CD4-positive, CD25-positive, alpha-beta regulatory T cell (primary cell): Measurements from ENCODE around the gene TTLL8. TPM values are rescaled to one million over a fixed set of nuclear protein-coding genes. Genes with fewer than 3 reads are reported as not detected.

Source experiments
- ATAC-seq, 2 donors: fragments of 150-1000 bp; cut with Tn5 transposase; one replicate each; pipeline ENCODE4 v1.10.0; 2021; ENCODE audit warnings: low read depth in 2 of 2, moderate number of reproducible peaks in 2 of 2, moderate library complexity in 1 of 2
- DNase-seq, 3 donors: peaks; one replicate each; pipeline versions ENCODE4 v3.0.0 to v3.0.0-alpha.2; 2012 to 2022; ENCODE audit warnings: mixed read lengths in 1 of 3
- H3K27ac ChIP-seq: one replicate; pipeline ENCODE4 v1.7.0; 2013; ENCODE audit warnings: mild to moderate bottlenecking, low read length; ENCODE audit not compliant: insufficient read depth, poor library complexity, severe bottlenecking
- H3K27me3 ChIP-seq: one replicate; pipeline ENCODE4 v1.7.0; 2013; ENCODE audit warnings: low read length; ENCODE audit not compliant: control insufficient read depth, insufficient read depth
- H3K36me3 ChIP-seq: one replicate; pipeline ENCODE4 v1.7.0; 2013; ENCODE audit warnings: mild to moderate bottlenecking, low read length, moderate library complexity; ENCODE audit not compliant: control insufficient read depth, insufficient read depth
- H3K4me1 ChIP-seq: 2 replicates; pipeline ENCODE4 v1.7.0; 2013; ENCODE audit warnings: mild to moderate bottlenecking, low read length; ENCODE audit not compliant: insufficient read depth, control insufficient read depth, poor library complexity, severe bottlenecking
- H3K4me3 ChIP-seq: one replicate; pipeline ENCODE4 v1.7.0; 2013; ENCODE audit warnings: low read depth, mild to moderate bottlenecking, low read length, moderate library complexity
- H3K9me3 ChIP-seq, 2 experiments: 1 replicate in 1 of 2; 2 replicates in 1 of 2; pipeline ENCODE4 v1.7.0; 2013; ENCODE audit warnings: low read length in 2 of 2, mild to moderate bottlenecking in 1 of 2, moderate library complexity in 1 of 2; ENCODE audit not compliant: control insufficient read depth in 2 of 2
- H3K27ac Mint-ChIP-seq, 3 donors: one replicate each; pipeline ENCODE4 v1.8.0; 2020 to 2022; ENCODE audit warnings: mild to moderate bottlenecking in 3 of 3, mixed read lengths in 3 of 3, moderate library complexity in 2 of 3
- H3K27me3 Mint-ChIP-seq: one replicate; pipeline ENCODE4 v1.8.0; 2022; ENCODE audit warnings: mild to moderate bottlenecking, mixed read lengths
- H3K36me3 Mint-ChIP-seq: one replicate; pipeline ENCODE4 v1.8.0; 2020; ENCODE audit warnings: mixed read lengths
- H3K4me1 Mint-ChIP-seq, 4 donors: one replicate each; pipeline ENCODE4 v1.8.0; 2020 to 2022; ENCODE audit warnings: mixed read lengths in 4 of 4, mild to moderate bottlenecking in 1 of 4
- H3K4me3 Mint-ChIP-seq, 4 donors: one replicate each; pipeline ENCODE4 v1.8.0; 2020 to 2022; ENCODE audit warnings: mild to moderate bottlenecking in 4 of 4, mixed read lengths in 4 of 4, moderate library complexity in 3 of 4
- H3K9me3 Mint-ChIP-seq, 7 donors: one replicate each; pipeline ENCODE4 v1.8.0; 2020 to 2022; ENCODE audit warnings: mixed read lengths in 7 of 7, mild to moderate bottlenecking in 3 of 7, moderate library complexity in 2 of 7
- polyA plus RNA-seq, 4 donors: library from polyadenylated mRNA; unstranded; fragments of 300-500 nt; fragmentation: Illumina TruSeq; gene quantifications; one replicate each; pipeline ENCODE4 v1.2.3, GENCODE V29; 2021
- total RNA-seq: library from RNA; stranded (reverse); gene quantifications from one replicate; pipeline ENCODE4 v1.2.3, GENCODE V29; 2022

The TTLL8 gene
- total and polyA plus RNA-seq, 5 donors from 2014 or later: not detected

- Histone ChIP-seq H3K4me3 (no peak overlapping the region), H3K9me3 (peaks cover 4 to 12% of the 10 kb centered on the region in 2 experiments), H3K27me3 (no peaks in the 10 kb centered on the region), H3K36me3 (no peaks in the 10 kb centered on the region), H3K4me1 (peaks cover 8% of the 10 kb centered on the region), H3K27ac (no peak overlapping the region)
- Mint-ChIP-seq H3K36me3 (no peaks in the 10 kb centered on the region), H3K27me3 (peaks cover 11% of the 10 kb centered on the region), H3K9me3 (peaks cover 0 to 9% (median 2%) of the 10 kb centered on the region in 7 donors), H3K4me3 (no peak overlapping the region), H3K4me1 (peaks cover 0 to 4% (median under 1%) of the 10 kb centered on the region in 4 donors), H3K27ac (no peak overlapping the region)
- DNase-seq: no peak
- ATAC-seq: no peak
These were observed 16.6 kb downstream of the TTLL8 start for GRCh38 chr22:50041361-50042065.

GRCh38 chr22:50040717-50041116 lies 17.4 kb downstream of the TTLL8 start:
- Histone ChIP-seq H3K9me3 (peaks cover 4 to 12% of the 10 kb centered on the region in 2 experiments), H3K36me3 (no peaks in the 10 kb centered on the region), H3K4me1 (peaks cover 8% of the 10 kb centered on the region), H3K27me3 (no peaks in the 10 kb centered on the region), H3K4me3 (no peak overlapping the region), H3K27ac (no peak overlapping the region)
- Mint-ChIP-seq H3K27me3 (peaks cover 13% of the 10 kb centered on the region), H3K4me3 (no peak overlapping the region), H3K27ac (no peak overlapping the region), H3K36me3 (no peaks in the 10 kb centered on the region), H3K9me3 (peaks cover 0 to 9% (median 2%) of the 10 kb centered on the region in 7 donors), H3K4me1 (peaks cover 0 to 4% (median under 1%) of the 10 kb centered on the region in 4 donors)
- ATAC-seq (no peak), DNase-seq (no peak)

DNA sequence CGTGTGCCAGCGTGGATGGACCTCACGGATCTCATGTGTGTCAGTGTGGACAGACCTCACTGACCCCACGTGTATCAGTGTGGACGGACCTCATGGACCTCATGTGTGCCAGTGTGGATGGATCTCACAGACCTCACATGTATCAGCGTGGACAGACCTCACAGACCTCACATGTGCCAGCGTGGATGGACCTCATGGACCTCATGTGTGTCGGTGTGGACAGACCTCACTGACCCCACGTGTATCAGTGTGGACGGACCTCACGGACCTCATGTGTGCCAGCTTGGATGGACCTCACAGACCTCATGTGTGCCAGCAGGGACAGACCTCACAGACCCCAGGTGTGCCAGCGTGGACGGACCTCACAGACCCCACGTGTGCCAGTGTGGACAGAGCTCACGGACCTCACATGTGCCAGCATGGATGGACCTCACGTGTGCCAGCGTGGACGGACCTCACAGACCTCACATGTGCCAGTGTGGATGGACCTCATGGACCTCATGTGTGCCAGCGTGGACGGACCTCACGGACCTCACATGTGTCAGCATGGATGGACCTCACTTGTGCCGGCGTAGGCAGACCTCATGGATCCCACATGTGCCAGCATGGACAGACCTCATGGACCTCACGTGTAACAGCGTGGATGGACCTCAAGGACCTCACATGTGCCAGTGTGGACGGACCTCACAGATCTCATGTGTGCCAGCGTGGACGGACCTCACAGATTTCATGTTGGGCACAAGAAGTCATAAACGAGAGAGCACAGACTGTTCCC lies 18.2 kb downstream of the TTLL8 start:
- Mint-ChIP-seq H3K36me3 (no peaks in the 10 kb centered on the region), H3K27me3 (peaks cover 14% of the 10 kb centered on the region), H3K4me1 (peaks cover 0 to 4% (median under 1%) of the 10 kb centered on the region in 4 donors), H3K9me3 (peaks cover 0 to 9% (median 2%) of the 10 kb centered on the region in 7 donors), H3K27ac (no peak overlapping the region), H3K4me3 (no peak overlapping the region)
- no peak overlapping the region for H3K27ac ChIP-seq
- no peaks in the 10 kb centered on the region for H3K36me3 ChIP-seq
- DNase-seq (no peak), ATAC-seq (no peak)
- peaks cover 4 to 12% of the 10 kb centered on the region in 2 experiments for H3K9me3 ChIP-seq
- H3K4me1 ChIP-seq: peaks cover 7% of the 10 kb centered on the region
- no peaks in the 10 kb centered on the region for H3K27me3 ChIP-seq
- H3K4me3 ChIP-seq: no peak overlapping the region

- no peak overlapping the region for H3K27ac Mint-ChIP-seq
- H3K36me3 ChIP-seq: no peaks in the 10 kb centered on the region
- H3K4me3 Mint-ChIP-seq: no peak overlapping the region
- H3K9me3 ChIP-seq: peaks cover 4 to 12% of the 10 kb centered on the region in 2 experiments
- DNase-seq (no peak), ATAC-seq (no peak)
- no peak overlapping the region for H3K27ac ChIP-seq
- peaks cover 0 to 2% (median 0%) of the 10 kb centered on the region in 4 donors for H3K4me1 Mint-ChIP-seq
- H3K27me3 ChIP-seq: no peaks in the 10 kb centered on the region
- peaks cover 0 to 9% (median 2%) of the 10 kb centered on the region in 7 donors for H3K9me3 Mint-ChIP-seq
- no peak overlapping the region for H3K4me3 ChIP-seq
- peaks cover 4% of the 10 kb centered on the region for H3K27me3 Mint-ChIP-seq
- H3K4me1 ChIP-seq: peaks cover 3% of the 10 kb centered on the region
- no peaks in the 10 kb centered on the region for H3K36me3 Mint-ChIP-seq
These were observed 21.9 kb downstream of the TTLL8 start for GRCh38 chr22:50035976-50036724.

- ATAC-seq (no peak), DNase-seq (no peak)
- Histone ChIP-seq H3K27ac (no peak overlapping the region), H3K36me3 (no peaks in the 10 kb centered on the region), H3K9me3 (peaks cover 4 to 12% of the 10 kb centered on the region in 2 experiments), H3K4me1 (peaks cover 6% of the 10 kb centered on the region), H3K4me3 (no peak overlapping the region), H3K27me3 (no peaks in the 10 kb centered on the region)
- Mint-ChIP-seq H3K4me1 (peaks cover 0 to 2% (median 0%) of the 10 kb centered on the region in 4 donors), H3K27me3 (peaks cover 4% of the 10 kb centered on the region), H3K9me3 (peaks cover 0 to 9% (median 2%) of the 10 kb centered on the region in 7 donors), H3K36me3 (no peaks in the 10 kb centered on the region), H3K4me3 (no peak overlapping the region), H3K27ac (no peak overlapping the region)
These were observed 22.8 kb downstream of the TTLL8 start for GRCh38 chr22:50035131-50035881.

- H3K27me3 Mint-ChIP-seq: peaks cover 4% of the 10 kb centered on the region
- Histone ChIP-seq H3K4me1 (peaks cover 13% of the 10 kb centered on the region), H3K27me3 (no peaks in the 10 kb centered on the region), H3K27ac (no peak overlapping the region), H3K9me3 (peaks cover 3 to 11% of the 10 kb centered on the region in 2 experiments), H3K4me3 (no peak overlapping the region), H3K36me3 (no peaks in the 10 kb centered on the region)
- DNase-seq (no peak), ATAC-seq (no peak)
- H3K36me3 Mint-ChIP-seq: no peaks in the 10 kb centered on the region
- H3K4me3 Mint-ChIP-seq: no peak overlapping the region
- H3K27ac Mint-ChIP-seq: peak overlapping the region in 1 of 3 donors; percentile 46
- peaks cover 0 to 4% (median 0%) of the 10 kb centered on the region in 4 donors for H3K4me1 Mint-ChIP-seq
- peaks cover 0 to 7% (median 2%) of the 10 kb centered on the region in 7 donors for H3K9me3 Mint-ChIP-seq
These were observed 23.7 kb downstream of the TTLL8 start for GRCh38 chr22:50034126-50035081.
